Parathyroid adenoma (tissue), 2 donors: ENCODE results near the gene AQR.

Experiments
- H2AFZ ChIP-seq: fragments of 300-600 bp; sonication (generic); one replicate; pipeline ENCODE4 v1.7.0; 2017; ENCODE audit warnings: antibody characterized with exemption, mild to moderate bottlenecking
- H3K27ac ChIP-seq: fragments of 300-600 bp; sonication (generic); one replicate; pipeline ENCODE4 v1.7.0; 2017
- H3K27me3 ChIP-seq: fragments of 300-600 bp; sonication (generic); one replicate; pipeline ENCODE4 v1.7.0; 2017; ENCODE audit warnings: low read length; ENCODE audit not compliant: control insufficient read depth, insufficient read depth
- H3K36me3 ChIP-seq: fragments of 300-600 bp; sonication (generic); one replicate; pipeline ENCODE4 v1.7.0; 2017; ENCODE audit warnings: low read length; ENCODE audit not compliant: control insufficient read depth, insufficient read depth
- H3K4me1 ChIP-seq: fragments of 300-600 bp; sonication (generic); one replicate; pipeline ENCODE4 v1.7.0; 2017; ENCODE audit warnings: control low read depth
- H3K4me2 ChIP-seq: fragments of 300-600 bp; sonication (generic); one replicate; pipeline ENCODE4 v1.7.0; 2017; ENCODE audit warnings: low read length
- H3K4me3 ChIP-seq: fragments of 300-600 bp; sonication (generic); one replicate; pipeline ENCODE4 v1.7.0; 2017; ENCODE audit warnings: low read depth, low read length
- H3K79me2 ChIP-seq: fragments of 300-600 bp; sonication (generic); one replicate; pipeline ENCODE4 v1.7.0; 2017; ENCODE audit warnings: control low read depth
- H3K9ac ChIP-seq: fragments of 300-600 bp; sonication (generic); one replicate; pipeline ENCODE4 v1.7.0; 2017; ENCODE audit warnings: mild to moderate bottlenecking
- H3K9me3 ChIP-seq: fragments of 300-600 bp; sonication (generic); one replicate; pipeline ENCODE4 v1.7.0; 2017; ENCODE audit warnings: low read length; ENCODE audit not compliant: control insufficient read depth
- CTCF ChIP-seq: fragments of 300-600 bp; sonication (generic); IDR thresholded peaks from one replicate; pipeline ENCODE4 v1.7.0; 2017; ENCODE audit warnings: antibody characterized with exemption, mild to moderate bottlenecking
- donor health status: primary hyperparathyroidism.

The AQR gene

DNA sequence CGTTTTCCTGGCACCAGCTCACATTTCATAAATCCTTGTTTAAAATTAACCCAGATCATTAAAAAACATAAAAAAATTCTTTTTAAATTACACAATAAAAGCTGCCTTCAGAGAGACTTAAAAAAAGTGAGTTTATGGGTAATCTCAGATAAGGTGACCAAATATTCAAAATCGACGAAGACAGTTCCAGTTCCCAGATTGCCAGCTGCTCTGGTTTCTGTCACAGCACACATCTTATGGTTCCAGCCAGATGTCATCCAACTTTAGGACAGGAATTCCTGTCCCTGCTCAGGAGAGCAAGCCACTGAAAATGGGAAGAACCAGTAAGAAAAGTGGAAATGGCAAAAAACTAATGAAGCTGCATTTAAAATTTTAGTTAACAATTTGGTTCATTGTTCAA is 34.4 kb upstream of the AQR start:
- Histone ChIP-seq H3K4me3 (no peak overlapping the region), H3K27me3 (no peaks in the 10 kb centered on the region), H3K79me2 (no peaks in the 10 kb centered on the region), H3K4me1 (no peaks in the 10 kb centered on the region), H3K9ac (no peak overlapping the region), H3K4me2 (no peak overlapping the region), H3K9me3 (no peaks in the 10 kb centered on the region), H3K27ac (no peak overlapping the region), H2AFZ (no peak overlapping the region), H3K36me3 (no peaks in the 10 kb centered on the region)
- TF ChIP-seq CTCF, result no peak

DNA sequence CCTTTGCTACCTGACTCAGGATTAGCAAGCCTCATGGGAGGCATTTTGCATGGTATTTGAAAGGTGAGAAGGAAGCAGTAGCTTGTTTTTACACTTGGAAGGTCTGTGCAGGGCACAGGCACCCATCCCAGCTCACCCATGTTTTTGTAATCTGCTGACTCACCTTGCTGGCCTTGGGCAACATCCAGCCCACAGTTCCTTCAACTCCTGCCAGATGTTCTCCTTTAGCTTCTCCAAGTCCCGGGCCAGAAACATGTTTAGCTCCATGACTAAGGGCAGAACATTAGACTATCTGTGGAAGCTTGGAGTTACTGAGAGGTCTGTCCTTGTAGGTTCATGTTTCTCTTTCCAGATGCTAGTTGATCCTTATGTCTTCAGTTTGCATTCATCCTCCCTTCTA is 31.0 kb upstream of the AQR start:
- no peak overlapping the region for H3K4me2 ChIP-seq
- no peak overlapping the region for H3K9ac ChIP-seq
- H3K79me2 ChIP-seq, result no peaks in the 10 kb centered on the region
- no peaks in the 10 kb centered on the region for H3K9me3 ChIP-seq
- no peak for TF ChIP-seq CTCF
- no peak overlapping the region for H3K4me3 ChIP-seq
- no peaks in the 10 kb centered on the region for H3K27me3 ChIP-seq
- H3K4me1 ChIP-seq, result no peaks in the 10 kb centered on the region
- no peak overlapping the region for H2AFZ ChIP-seq
- H3K36me3 ChIP-seq, result no peaks in the 10 kb centered on the region
- no peak overlapping the region for H3K27ac ChIP-seq

- no peak overlapping the region for H3K9ac ChIP-seq
- H3K79me2 ChIP-seq, result no peaks in the 10 kb centered on the region
- H3K27me3 ChIP-seq, result no peaks in the 10 kb centered on the region
- H3K4me3 ChIP-seq, result no peak overlapping the region
- H3K4me2 ChIP-seq, result no peak overlapping the region
- no peaks in the 10 kb centered on the region for H3K9me3 ChIP-seq
- H2AFZ ChIP-seq, result no peak overlapping the region
- H3K36me3 ChIP-seq, result no peaks in the 10 kb centered on the region
- no peak overlapping the region for H3K27ac ChIP-seq
- no peak for TF ChIP-seq CTCF
- no peaks in the 10 kb centered on the region for H3K4me1 ChIP-seq
Observed at GRCh38 chr15:34999906-35000305, 30.4 kb upstream of the AQR start.

DNA sequence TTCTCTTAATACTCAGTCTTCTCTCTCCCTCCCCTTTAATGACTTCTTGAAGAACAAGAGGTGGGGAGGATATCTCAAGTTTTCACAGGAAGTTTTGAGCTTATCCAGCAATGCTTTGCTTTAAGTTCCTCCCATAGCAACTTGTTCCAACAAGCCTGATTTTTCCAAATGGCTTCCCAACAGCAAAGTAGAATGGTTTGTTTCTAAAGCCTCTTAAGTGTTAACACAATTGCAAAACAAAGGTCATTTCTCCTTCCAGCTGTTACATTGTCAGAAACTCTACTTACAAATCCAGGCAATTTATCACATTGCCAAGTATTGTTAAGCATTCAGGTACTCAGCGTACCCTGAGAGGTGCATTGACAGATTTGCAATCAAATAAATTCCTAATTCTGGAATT is 25.4 kb upstream of the AQR start:
- H3K36me3 ChIP-seq, result no peaks in the 10 kb centered on the region
- H3K27me3 ChIP-seq, result no peaks in the 10 kb centered on the region
- no peaks in the 10 kb centered on the region for H3K4me1 ChIP-seq
- no peaks in the 10 kb centered on the region for H3K79me2 ChIP-seq
- H2AFZ ChIP-seq, result no peak overlapping the region
- no peaks in the 10 kb centered on the region for H3K9me3 ChIP-seq
- H3K27ac ChIP-seq, result no peak overlapping the region
- TF ChIP-seq CTCF, result no peak
- H3K9ac ChIP-seq, result no peak overlapping the region
- no peak overlapping the region for H3K4me3 ChIP-seq
- no peak overlapping the region for H3K4me2 ChIP-seq

GRCh38 chr15:34993877-34994276 is 24.3 kb upstream of the AQR start:
- no peak overlapping the region for H2AFZ ChIP-seq
- H3K4me2 ChIP-seq, result no peak overlapping the region
- H3K27me3 ChIP-seq, result no peaks in the 10 kb centered on the region
- H3K36me3 ChIP-seq, result no peaks in the 10 kb centered on the region
- no peak overlapping the region for H3K27ac ChIP-seq
- H3K79me2 ChIP-seq, result no peaks in the 10 kb centered on the region
- no peak overlapping the region for H3K9ac ChIP-seq
- H3K4me1 ChIP-seq, result no peaks in the 10 kb centered on the region
- H3K9me3 ChIP-seq, result no peaks in the 10 kb centered on the region
- H3K4me3 ChIP-seq, result no peak overlapping the region
- TF ChIP-seq CTCF, result no peak
